SK-N-DZ (cell line): ENCODE data around the gene CMSS1.

ENCODE experiments used
- DNase-seq: peaks from one replicate; pipeline ENCODE4 v3.0.0-alpha.2; 2015; ENCODE audit warnings: low spot score

The CMSS1 gene

DNA sequence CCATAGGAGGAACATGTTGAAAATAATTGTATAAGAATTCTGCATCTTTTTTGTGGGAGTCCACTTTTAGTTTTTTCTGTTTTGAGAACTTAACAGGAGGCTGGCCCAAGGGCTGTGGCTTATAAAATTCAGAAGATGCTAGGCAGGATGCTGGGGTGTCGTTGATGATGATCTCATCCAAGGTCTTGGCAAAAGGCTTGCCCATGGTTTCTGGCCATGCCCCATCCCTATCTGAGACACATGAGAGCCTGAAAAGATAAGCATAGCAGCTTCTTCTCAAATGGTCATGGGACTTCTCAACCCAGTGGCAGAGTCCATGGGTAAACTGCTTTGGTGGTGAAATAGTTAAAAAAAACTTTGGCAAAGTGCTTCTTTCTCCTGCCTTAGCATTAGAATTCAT, 35.2 kb downstream of the CMSS1 start:
- DNase-seq = no peak

DNA sequence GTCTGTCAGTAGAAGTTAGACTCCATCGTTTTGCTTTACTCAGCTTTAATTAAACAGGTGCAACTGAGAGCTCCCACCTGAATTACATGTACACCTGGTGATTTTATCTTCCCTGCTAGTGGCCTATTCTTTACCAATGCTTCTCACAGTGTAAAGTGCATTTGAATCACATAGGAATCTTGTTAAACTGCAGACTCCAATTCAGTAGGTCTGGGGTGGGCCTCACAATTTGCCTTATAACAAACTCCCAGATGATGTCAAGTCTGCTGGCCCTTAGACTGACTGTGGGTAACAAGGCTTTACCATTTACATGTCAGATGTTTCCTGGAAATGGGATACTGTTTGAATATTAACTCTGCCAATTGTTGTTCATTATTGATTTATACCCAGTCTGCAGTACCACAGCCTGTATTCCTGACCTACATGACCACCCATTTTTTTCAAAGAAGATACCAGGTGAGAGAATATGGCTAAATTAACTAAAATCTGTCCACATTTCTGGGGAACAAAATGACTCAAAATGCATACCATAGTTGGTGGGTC, 37.2 kb downstream of the CMSS1 start:
- DNase-seq = no peak

DNA sequence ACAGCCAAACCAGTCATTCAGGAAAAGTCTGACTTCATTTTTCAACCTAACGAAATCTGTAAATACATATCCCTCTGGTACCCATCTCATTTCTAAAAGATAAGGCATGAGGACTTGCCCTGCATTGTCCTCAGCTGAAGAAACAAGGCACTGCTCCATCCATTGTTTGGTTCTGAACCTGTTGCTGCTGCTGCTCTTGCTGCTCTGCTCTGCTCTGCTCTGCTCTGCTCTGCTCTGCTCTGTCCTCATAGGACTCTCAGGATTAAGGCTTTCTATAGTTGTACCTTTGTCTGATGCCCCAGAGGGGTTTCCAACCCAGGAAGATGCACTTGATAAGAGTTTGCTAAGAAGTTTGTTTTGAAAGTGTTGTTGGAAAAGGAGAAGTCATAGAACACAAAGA, 38.2 kb downstream of the CMSS1 start:
- DNase-seq = no peak

DNA sequence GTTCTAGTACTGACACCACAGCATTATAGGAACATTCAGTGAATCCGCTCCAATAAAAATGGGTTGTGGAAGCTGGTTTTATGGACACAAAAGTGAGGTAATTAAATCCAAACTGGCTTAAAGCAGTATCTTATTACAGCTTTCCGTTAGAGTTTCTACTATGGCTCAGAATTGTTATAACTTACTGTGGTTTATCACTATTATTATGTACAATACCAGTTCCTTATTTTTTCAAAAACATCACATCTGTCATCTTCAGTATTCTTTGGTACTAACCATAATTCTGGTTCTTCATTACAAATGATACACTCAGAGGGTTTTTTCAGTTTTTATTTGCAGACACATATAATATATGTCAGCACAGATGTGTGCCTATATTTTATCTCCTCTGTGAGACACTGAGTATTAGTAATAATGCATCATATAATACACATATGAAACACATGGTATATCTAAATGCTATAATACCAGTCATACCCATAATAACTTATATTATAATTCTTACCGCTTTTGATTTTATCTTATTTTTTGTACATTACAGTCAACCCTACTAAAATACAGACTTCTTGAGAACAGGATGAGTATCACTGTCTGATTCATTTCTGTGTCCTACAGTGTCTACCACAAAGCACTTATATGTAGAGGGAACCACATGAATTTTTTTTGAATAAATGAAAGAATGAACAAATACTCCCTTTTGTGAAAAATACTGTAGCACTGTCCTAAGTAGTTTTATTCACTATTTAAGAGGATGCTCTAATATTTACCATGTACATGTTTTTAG, 39.0 kb downstream of the CMSS1 start:
- DNase-seq = no peak

DNA sequence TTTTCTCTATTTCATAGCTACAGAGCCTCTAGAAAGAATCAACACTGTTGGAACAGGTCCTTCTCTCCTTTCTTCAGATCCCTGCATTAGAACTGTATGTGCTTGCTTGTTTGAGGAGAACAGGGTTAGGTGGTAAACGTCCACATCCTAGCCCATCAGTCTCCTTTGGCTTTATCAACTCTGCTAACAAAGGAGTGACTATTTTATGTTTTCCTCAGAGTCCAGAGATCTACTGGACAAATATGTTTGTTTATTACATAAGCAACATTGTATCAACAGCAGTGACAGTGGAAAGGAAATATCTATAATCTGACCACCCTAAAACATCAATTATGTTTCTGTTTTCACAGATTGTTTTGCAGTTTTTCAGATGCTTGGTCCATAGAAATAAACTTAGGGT, 39.6 kb downstream of the CMSS1 start:
- no peak for DNase-seq

DNA sequence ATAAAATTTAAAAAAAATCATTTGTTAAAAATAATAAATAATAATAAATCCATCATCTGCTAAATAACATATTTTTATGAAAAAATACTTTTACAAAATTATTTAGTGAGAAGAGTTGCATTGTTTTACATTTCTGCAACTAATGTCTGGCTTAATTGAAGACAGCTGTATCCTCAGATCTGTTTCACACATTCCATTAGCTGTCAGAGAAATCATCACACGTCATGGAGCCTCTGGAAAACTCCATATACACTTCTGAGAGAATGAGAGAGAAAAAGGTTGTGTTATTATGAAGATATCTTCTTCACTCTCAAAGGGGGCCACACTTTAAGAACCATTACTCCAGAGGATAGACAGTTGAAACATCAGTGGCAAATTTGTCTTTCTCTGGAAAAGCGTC, 40.8 kb downstream of the CMSS1 start:
- DNase-seq = no peak

DNA sequence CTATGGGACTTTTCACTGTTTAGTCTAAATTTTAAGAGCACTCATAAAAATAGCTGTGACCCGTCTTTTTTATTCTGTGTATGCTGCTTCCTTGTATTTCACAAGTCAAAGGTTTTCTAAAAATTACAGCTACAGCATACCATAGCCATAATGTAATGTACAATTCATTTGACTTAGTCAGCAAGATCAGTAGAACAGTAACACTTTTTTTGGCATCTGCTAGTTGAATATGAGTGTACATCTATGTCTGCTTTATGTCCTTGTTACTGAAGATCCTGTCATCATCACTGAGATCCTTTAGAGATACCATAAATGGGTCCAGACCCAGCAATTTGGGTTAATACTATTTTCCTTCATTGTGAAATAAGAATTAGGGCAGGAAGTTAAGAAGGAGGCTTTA, 42.2 kb downstream of the CMSS1 start:
- DNase-seq = peak; percentile 54

DNA sequence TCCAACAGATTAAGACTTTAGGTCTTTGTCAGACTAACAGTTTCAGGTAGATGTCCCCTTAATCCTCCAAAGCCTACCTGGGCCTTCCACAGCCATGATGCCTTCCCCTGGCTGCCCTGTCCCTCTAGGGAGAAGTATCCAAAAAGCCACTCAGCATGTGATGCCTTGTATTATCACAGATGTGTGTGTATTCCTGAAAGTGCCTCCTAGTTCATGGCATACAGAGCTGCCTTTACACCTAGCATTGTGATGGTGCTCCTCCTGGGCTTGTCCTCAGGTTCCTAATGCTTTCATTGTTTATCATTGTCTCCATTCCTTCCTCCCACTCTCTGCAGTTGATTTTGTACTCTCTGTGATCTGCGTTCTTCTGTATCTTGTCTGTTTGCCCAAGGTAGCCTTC, 43.6 kb downstream of the CMSS1 start:
- no peak for DNase-seq

DNA sequence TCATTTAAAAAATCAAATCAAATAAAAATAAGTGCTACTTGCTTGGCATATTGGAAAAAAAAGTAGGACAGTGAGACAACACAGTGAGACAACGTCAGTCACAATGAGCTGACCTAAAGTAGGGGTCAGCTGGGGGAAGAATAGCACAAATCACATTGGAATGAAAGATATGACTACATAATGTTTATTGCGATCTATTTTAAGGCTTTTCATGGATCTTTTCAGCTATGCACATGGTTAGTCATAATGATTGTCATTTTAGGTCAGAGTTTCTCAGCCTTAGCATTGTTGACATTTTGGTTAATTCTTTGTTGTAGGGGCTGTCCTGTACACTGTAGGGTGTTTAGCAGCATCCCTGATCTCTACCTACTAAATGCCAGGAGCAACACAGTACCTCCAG, 44.5 kb downstream of the CMSS1 start:
- DNase-seq = no peak

DNA sequence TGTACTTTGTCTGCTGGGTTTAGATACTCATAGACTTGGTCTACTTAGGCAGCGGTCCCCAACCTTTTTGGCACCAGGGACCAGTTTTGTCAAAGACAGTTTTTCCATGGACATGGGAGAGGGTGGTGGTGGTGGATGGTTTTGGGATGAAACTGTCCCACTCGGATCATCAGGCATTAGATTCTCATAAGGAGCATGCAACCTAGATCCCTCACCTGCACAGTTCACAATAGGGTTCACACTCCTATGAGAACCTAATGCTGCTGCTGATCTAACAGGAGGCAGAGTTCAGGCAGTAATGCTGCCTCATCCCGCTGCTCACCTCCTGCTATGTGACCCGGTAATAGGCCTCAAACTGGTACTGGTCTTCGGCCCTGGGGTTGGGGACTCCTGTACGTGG, 45.3 kb downstream of the CMSS1 start:
- no peak for DNase-seq

DNA sequence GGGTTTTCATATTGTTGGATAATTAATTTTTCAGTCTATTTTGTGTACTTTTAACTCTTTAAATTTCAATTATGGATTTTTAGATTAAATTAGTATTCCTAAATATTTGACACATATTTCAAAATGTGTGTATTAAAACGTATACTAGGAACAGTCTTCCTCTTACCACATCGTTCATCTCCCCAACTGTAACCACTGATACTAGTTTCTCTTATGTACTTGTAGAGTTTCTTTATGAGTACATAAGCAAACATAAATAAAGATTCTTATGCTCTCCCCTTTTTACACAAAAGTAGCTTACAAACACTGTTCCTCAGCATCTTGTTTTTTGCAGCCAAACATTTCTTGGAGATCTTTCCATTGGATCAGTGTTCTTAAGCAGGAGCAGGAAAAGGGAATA, 45.9 kb downstream of the CMSS1 start:
- no peak for DNase-seq

DNA sequence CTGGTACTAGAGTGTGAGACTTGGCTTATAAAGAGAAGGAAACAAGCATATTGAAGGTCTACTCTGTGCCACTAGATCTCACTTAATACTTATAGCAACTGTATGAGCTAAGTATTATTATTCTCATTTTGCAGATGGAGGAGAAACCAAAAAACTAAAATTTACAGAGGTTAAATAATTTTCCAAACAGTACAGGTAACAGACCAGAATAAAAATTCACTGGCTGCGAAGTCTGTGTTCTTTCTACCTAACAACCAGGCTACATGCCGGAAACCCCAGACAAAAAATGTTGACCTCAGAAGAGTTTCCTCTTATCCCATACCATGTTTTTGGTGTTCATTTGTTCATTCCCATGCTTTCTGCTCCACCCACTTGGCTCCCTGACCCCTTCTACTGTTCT, 46.6 kb downstream of the CMSS1 start:
- DNase-seq = no peak

DNA sequence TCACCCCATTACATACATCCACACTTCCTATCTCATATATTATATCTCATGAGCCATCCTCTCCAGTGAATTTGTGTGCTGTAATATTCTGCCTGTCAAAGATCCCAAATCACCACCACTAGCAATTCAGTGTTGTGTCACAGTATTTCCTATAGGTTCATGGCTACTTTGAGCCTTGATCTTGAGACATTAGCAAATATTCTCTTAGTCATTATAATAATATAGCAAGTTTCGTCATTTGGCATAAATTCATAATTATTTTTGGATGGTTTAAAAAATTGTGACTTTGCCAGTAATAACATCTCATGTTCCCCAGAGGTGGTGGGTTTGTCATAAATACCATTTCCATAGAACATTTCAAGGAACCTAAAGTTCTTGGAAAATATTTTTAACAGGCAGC, 47.7 kb downstream of the CMSS1 start:
- no peak for DNase-seq

DNA sequence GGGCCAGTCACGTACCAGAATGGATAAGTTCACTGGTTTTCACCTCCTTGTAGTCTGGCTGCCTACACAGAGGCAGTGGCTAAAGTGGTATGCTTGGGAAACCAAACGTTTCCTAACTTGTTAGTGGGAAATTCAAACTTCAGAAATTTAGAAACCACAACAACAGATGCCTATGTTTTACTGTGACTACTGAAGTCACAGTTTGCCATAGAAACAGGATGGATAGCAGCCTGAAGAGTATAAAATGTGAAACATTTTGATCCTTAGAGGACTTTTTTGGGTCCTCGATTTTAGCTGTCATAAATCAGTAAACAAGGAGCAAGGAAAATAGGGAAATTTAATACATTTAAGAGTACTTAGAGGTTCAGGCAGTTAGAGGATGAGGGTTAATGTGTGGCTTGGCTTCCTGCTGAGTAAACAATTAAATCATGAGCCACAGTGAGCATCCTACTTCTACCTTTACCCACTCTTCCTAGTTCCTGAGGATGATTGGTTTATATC, 48.6 kb downstream of the CMSS1 start:
- no peak for DNase-seq

DNA sequence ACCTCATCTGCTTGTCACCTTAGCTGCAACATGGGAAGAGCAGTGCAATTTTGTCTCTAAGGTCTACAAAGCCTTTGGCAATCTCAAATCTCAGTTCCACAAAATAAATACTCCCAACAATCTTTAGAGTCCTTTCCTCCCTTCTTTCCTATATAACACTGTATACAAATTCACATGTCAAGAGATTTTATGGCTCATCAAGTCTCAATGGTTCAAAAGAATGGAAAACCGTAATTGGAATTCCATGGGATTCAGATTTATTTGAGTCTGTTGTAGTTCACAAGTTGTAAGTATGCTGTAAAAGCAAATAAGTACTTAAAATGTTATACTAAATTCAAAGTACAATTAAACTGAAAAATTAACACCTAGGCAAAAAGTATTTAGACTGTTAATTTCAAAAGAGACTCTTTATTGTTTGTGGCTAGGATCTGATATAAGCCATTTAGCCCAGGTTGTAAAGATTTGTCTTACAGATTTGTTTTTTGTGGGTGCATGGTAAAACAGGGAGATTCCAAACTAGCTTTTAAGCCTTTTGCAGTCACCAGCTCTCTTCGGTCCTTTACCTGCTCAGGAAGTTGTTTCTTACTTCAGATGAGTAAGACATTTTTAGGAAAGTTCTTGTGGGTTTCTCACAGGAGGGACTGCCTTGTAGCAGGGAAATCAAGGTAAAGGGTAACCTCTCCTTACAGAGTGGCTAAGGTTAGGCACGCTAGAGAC, 50.1 kb downstream of the CMSS1 start:
- DNase-seq = no peak

DNA sequence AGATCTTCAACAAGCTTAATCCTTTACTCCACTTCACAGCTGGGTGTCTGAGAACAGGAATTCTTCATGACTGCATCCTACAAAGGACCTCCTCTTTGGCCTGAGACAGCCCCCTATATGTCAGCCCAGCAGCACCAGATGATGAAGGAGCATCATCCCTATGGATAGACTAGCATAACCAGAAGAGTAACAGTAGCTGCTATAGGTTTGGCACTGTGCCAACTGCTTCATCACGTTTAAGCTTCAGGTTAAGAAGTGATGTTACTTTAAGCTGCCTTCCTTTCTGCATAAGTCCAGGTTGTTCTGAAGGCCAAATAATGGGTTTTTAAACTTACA, 50.6 kb downstream of the CMSS1 start:
- no peak for DNase-seq

DNA sequence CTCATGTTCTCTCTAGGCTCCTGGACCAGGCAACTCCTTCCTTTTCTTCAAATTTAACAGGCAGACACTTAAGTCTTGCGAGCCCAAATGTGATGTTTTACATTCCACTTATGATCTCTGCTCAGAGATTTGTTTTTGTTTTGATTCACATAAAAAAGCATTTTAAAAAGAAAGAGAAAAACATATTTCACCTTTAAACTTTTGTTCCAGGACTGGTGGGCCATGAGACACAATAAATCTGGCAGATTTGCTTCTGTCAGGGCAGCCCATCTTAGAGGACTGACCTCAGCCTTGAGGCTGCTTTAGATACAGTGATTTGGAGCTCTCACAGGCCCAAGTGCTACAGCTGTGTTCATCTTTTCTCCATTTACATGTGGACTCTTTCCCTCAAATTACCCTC, 52.0 kb downstream of the CMSS1 start:
- DNase-seq = no peak

DNA sequence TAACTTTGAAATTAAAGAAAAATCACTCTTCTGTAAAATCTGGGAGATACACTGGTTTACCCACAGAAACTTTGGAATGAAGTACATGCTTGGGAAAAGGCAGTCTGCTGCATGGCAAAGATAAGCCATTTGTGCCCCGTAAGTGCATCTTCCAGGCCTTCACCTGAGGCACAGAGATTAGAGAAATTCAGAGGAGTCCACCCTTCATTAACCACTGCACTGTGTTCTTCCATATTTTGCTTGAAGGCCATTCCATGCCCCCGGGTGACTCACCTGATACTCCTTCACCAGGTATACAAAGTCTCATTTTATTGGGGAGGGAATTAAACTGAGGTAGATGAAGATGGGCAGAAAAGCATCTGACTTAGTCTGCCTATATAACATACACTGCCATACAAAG, 53.0 kb downstream of the CMSS1 start:
- DNase-seq = no peak

DNA sequence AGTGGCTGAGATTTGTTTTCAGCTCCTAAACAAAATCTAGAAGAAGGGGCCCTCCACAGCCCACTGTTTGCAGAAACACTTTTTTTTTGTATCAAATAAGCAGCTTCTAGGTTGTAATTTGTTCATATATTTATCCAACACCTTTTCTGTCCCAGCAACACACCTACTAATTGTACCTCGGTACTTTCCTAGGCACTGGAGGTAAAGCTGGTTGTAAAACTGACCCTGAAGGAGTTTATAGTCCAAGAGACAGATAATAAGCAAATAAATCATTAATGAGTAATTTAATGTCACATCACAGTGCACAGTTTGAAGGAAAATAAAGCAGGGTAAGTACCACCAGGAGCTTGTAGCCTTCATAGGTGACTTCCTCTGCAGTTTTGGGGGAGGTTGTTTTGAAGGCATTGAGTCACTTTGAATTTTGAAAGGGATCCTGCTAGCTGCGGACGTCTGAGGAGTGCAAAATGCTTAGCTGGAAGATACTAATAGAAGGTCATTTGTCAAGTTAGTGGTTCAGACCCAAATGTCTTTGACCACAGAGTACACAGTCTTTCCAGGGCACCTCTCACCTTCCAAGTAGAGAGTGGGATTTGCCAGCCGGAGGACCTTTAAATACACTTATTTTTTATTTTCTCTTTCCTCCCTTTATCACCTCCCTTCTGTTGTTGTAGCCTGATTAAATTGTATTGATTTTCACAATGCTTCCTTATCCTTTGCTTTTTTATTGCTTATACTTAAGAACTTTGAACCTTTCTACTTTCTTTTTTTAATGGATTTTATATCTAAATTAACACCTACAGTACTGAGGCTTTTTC, 53.8 kb downstream of the CMSS1 start:
- DNase-seq = no peak

DNA sequence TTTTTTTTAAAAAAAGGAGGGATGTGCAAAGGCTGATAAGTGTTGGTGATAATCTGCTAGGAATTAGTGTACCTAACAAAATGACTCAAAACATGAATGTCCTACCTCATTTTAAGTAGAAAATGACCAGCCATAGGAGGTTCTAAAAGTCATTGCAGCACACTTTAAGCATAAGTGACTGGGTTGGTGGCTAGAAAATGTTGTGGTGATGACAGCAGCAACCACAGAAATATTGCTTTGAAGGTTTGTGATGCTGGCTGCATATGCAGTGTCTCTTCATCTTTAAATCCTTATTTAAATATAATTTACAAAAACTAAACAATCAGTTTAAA, 55.2 kb downstream of the CMSS1 start:
- DNase-seq = no peak

DNA sequence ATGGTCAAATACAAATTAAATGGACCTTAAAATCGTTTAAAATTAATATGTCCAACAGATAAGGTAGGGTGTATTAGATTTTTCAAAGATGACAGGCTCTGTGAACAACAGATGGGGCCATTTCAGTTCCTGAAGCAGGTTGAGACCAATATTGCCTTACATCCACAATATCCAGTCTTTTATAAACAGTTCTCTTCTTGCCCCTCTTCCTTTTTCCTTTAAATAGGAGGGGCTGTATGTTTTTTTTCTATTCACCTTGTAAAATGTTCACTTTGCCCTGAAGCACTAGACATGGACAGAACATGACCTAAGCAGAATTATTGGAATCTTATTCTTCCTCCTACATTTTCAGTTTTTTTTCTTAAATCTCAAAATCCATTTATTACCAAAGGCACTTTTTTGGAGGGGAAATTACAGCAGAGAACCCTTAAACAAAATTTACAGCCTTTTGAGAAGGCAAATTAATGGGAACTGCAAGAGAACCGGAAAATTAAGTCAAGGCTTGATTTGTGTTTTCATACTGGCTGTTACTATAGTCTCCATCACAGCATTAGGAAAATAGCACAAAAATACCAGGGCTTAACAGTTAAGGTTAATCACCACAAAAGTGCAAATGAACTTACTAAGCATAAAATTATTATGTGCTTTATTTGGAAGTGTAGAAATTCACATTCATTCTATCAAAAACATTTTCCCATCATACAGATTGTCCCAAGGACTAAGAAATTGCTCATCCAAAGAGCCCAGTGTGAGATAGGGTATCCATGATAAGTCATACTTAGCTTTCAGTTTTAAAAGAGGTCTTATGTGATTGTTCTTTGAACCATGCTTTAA, 55.8 kb downstream of the CMSS1 start:
- DNase-seq = no peak
